ENCODE data around the gene KRTAP4-11.
"Not testable (repeated sequence)": the region's sequence is repeated elsewhere in the genome, so short reads cannot be mapped to it uniquely, and the experiment has no call there.

The KRTAP4-11 gene

DNA sequence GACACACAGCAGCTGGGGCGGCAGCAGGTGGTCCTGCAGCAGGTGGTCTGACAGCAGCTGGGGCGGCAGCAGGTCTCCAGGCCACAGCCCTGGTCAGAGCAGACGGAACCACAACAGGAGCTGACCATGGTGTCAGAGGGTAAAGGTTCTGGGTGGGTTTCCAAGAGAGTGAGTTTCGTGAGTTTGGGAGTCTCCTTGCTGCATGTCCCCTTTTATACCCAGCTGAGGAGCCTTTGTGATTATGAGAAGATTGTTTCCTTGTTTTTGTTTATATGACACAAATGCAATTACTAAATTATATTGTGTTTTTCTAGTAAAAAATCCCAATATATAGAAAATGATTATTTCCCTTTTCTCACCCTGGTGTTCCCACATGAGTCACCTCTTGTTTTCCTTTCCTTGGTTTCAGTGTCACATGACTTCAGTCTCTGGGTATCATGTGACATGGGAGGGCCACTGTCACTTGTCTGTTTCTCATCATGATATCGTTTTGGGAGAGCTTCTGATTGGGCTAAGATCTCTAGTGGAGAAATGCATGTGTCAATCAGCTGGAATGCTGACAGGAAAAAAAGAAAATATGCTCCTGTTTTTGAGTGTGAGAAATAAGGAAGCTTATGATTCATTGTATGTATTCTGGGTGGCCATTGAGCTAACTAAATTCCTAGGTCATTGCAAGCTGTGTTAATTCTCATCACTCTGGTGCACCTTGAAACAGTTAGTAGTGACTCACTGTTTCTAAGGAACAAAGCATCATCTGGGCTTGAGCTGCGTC is 22.4 kb upstream of the KRTAP4-11 start, which contains the start of gene KRTAP4-6:
Gene KRTAP4-6 (minus strand): TSS at position 185 of the 772 bp plus-strand sequence. CDS start 57 bp downstream, at position 128.
- H3F3A ChIP-seq (ENCODE audit: control insufficient read depth, insufficient read depth) = no peaks in the 10 kb centered on the region
- no peaks in the 10 kb centered on the region for H3K36me3 ChIP-seq (ENCODE audit: control insufficient read depth, low read length)
- H3K9me3 ChIP-seq (ENCODE audit: control insufficient read depth, insufficient read depth, low read length) = peaks cover 15% of the 10 kb centered on the region
- no peaks in the 10 kb centered on the region for H3K79me2 ChIP-seq (ENCODE audit: control insufficient read depth, low read length)
- H4K20me1 ChIP-seq (ENCODE audit: control insufficient read depth, insufficient read depth, low read depth, low read length) = no peaks in the 10 kb centered on the region
- no peaks in the 10 kb centered on the region for H3K4me1 ChIP-seq (ENCODE audit: control insufficient read depth, low read length)
- TF ChIP-seq, protein P1, sequence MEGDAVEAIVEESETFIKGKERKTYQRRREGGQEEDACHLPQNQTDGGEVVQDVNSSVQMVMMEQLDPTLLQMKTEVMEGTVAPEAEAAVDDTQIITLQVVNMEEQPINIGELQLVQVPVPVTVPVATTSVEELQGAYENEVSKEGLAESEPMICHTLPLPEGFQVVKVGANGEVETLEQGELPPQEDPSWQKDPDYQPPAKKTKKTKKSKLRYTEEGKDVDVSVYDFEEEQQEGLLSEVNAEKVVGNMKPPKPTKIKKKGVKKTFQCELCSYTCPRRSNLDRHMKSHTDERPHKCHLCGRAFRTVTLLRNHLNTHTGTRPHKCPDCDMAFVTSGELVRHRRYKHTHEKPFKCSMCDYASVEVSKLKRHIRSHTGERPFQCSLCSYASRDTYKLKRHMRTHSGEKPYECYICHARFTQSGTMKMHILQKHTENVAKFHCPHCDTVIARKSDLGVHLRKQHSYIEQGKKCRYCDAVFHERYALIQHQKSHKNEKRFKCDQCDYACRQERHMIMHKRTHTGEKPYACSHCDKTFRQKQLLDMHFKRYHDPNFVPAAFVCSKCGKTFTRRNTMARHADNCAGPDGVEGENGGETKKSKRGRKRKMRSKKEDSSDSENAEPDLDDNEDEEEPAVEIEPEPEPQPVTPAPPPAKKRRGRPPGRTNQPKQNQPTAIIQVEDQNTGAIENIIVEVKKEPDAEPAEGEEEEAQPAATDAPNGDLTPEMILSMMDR (IDR thresholded peaks at IDR 0.05; ENCODE audit: low read depth, low read length, poor library complexity, severe bottlenecking) = no peak
- no peak for TF ChIP-seq EZH2phosphoT487 (IDR thresholded peaks at IDR 0.05; ENCODE audit: borderline replicate concordance, low read length)
- H3K4me2 ChIP-seq (ENCODE audit: low read length) = no peak within 1 kb of the TSS
- H3K9me2 ChIP-seq (replicated peaks; ENCODE audit: control insufficient read depth, low read length) = no peaks in the 10 kb centered on the region
- no peak within 1 kb of the TSS for H3K27ac ChIP-seq (ENCODE audit: low read depth, low read length)
- no peaks in the 10 kb centered on the region for H3K27me3 ChIP-seq (ENCODE audit: control insufficient read depth, low read length)
- H3K4me3 ChIP-seq (ENCODE audit: low read length) = no peak within 1 kb of the TSS

DNA sequence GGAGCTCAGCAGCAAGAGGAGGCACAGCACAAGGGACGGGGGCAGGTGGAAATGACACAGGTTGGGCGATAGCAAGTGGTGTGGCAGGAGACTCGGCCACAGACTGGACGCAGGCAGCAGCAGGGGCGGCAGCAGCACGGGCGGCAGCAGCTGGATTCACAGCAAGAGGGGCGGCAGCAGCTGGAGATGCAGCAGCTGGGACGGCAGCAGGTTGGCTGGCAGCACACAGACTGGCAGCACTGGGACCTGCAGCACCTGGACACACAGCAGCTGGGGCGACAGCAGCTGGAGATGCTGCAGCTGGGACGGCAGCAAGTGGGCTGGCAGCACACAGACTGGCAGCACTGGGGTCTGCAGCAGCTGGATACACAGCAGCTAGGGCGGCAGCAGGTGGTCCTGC is 21.7 kb upstream of the KRTAP4-11 start:
- H3K27ac ChIP-seq (ENCODE audit: low read depth, low read length); H3K27me3 ChIP-seq (ENCODE audit: control insufficient read depth, low read length); H3K9me2 ChIP-seq (replicated peaks; ENCODE audit: control insufficient read depth, low read length); H3K79me2 ChIP-seq (ENCODE audit: control insufficient read depth, low read length); H3K4me3 ChIP-seq (ENCODE audit: low read length); H3F3A ChIP-seq (ENCODE audit: control insufficient read depth, insufficient read depth); H3K36me3 ChIP-seq (ENCODE audit: control insufficient read depth, low read length); H4K20me1 ChIP-seq (ENCODE audit: control insufficient read depth, insufficient read depth, low read depth, low read length); H3K4me2 ChIP-seq (ENCODE audit: low read length); H3K4me1 ChIP-seq (ENCODE audit: control insufficient read depth, low read length): not testable (repeated sequence)
- peaks cover 15% of the 10 kb centered on the region for H3K9me3 ChIP-seq (ENCODE audit: control insufficient read depth, insufficient read depth, low read length)

DNA sequence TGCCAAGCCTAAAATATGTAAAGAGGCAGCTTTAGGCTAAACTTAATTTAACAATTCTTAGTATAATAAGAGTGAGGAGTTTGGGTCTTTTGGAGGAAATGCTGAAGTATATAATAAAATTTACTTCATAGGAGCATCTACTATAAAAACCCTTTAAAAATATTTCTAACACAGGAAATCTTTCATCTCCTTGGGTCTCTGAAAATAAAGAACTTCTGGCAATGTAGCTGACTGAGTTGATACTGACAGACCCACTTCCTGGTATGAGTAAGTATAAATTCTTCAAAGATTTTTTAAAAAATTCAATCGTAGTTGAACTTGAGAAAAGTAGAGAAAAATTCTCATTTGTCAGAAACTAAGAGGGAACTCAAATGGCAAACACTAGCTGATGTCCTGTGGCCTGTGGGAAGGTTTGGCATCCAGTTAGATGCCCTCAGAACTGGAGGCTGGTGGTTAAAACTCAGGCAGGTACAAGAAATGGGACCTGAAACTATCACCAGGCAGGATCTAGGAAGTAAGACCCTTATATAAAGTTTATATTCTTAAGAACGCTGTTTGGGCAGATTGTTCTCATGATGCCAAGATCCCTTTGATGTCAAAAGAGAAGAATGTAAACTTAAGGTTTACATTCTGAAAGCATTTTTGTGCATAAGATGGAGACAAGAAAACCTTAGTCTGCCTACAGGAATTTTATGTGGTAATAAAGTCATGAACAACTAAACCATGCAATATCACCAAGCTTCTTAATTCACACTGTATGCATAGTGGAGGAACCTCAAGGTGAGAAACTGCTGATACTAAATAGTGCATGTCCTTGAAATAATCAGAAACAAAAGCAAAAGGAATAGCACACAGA is 15.9 kb upstream of the KRTAP4-11 start:
- no peaks in the 10 kb centered on the region for H3K27me3 ChIP-seq (ENCODE audit: control insufficient read depth, low read length)
- no peaks in the 10 kb centered on the region for H4K20me1 ChIP-seq (ENCODE audit: control insufficient read depth, insufficient read depth, low read depth, low read length)
- no peak overlapping the region for H3K4me2 ChIP-seq (ENCODE audit: low read length)
- no peak overlapping the region for H3K4me3 ChIP-seq (ENCODE audit: low read length)
- H3K27ac ChIP-seq (ENCODE audit: low read depth, low read length) = no peak overlapping the region
- no peaks in the 10 kb centered on the region for H3F3A ChIP-seq (ENCODE audit: control insufficient read depth, insufficient read depth)
- no peaks in the 10 kb centered on the region for H3K79me2 ChIP-seq (ENCODE audit: control insufficient read depth, low read length)
- TF ChIP-seq EZH2phosphoT487 (IDR thresholded peaks at IDR 0.05; ENCODE audit: borderline replicate concordance, low read length) = no peak
- TF ChIP-seq, protein P1 (IDR thresholded peaks at IDR 0.05; ENCODE audit: low read depth, low read length, poor library complexity, severe bottlenecking) = no peak
- H3K4me1 ChIP-seq (ENCODE audit: control insufficient read depth, low read length) = peaks cover 22% of the 10 kb centered on the region
- no peaks in the 10 kb centered on the region for H3K9me2 ChIP-seq (replicated peaks; ENCODE audit: control insufficient read depth, low read length)
- no peaks in the 10 kb centered on the region for H3K36me3 ChIP-seq (ENCODE audit: control insufficient read depth, low read length)
- H3K9me3 ChIP-seq (ENCODE audit: control insufficient read depth, insufficient read depth, low read length) = no peaks in the 10 kb centered on the region

DNA sequence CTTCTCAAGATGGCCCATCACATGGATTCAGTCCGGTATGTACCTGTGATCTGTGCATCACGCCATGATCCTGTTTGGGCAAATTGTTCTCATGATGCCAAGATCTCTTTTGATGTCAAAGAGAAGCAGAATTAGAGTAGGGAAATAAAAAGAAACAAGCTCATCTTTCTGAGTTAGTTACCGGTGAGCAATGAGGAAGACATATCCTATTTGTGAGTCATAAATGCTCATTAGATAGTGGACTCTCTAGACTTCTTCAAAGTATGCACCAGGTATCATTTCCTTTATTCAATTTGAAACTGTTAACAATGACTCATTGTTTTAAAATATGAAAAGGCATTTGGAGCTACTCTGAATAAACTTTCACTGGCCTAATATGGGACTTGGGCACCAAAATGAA is 13.8 kb upstream of the KRTAP4-11 start:
- Histone ChIP-seq H4K20me1 (ENCODE audit: control insufficient read depth, insufficient read depth, low read depth, low read length) (no peaks in the 10 kb centered on the region), H3K4me3 (ENCODE audit: low read length) (no peak overlapping the region), H3F3A (ENCODE audit: control insufficient read depth, insufficient read depth) (no peaks in the 10 kb centered on the region), H3K27me3 (ENCODE audit: control insufficient read depth, low read length) (no peaks in the 10 kb centered on the region), H3K9me3 (ENCODE audit: control insufficient read depth, insufficient read depth, low read length) (no peaks in the 10 kb centered on the region), H3K4me1 (ENCODE audit: control insufficient read depth, low read length) (peaks cover 22% of the 10 kb centered on the region), H3K9me2 (replicated peaks; ENCODE audit: control insufficient read depth, low read length) (no peaks in the 10 kb centered on the region), H3K27ac (ENCODE audit: low read depth, low read length) (no peak overlapping the region), H3K4me2 (ENCODE audit: low read length) (no peak overlapping the region), H3K36me3 (ENCODE audit: control insufficient read depth, low read length) (no peaks in the 10 kb centered on the region), H3K79me2 (ENCODE audit: control insufficient read depth, low read length) (no peaks in the 10 kb centered on the region)
- no peak for TF ChIP-seq EZH2phosphoT487 (IDR thresholded peaks at IDR 0.05; ENCODE audit: borderline replicate concordance, low read length)
- TF ChIP-seq, protein P1 (IDR thresholded peaks at IDR 0.05; ENCODE audit: low read depth, low read length, poor library complexity, severe bottlenecking) = no peak

Data from DOHH2 (cell line).